Stimulated activated CD4-positive, alpha-beta T cell treated with anti-CD3 and anti-CD28 coated beads, Interleukin-12 subunit alpha, Interleukin-12 subunit beta, amount 100 ng/mL, for 4 hours (primary cell): ENCODE data around the gene NUDT16L1.

ENCODE experiments used
- DNase-seq: peaks from one replicate; pipeline ENCODE4 v3.0.0-alpha.2; 2020

Gene NUDT16L1

GRCh38 chr16:4683255-4684057, 9.9 kb upstream of the NUDT16L1 start:
- DNase-seq, result no peak

- DNase-seq, result no peak
Observed at GRCh38 chr16:4684058-4684715, 9.2 kb upstream of the NUDT16L1 start.

- DNase-seq, result no peak
Observed at GRCh38 chr16:4684763-4685162, 8.6 kb upstream of the NUDT16L1 start.

DNA sequence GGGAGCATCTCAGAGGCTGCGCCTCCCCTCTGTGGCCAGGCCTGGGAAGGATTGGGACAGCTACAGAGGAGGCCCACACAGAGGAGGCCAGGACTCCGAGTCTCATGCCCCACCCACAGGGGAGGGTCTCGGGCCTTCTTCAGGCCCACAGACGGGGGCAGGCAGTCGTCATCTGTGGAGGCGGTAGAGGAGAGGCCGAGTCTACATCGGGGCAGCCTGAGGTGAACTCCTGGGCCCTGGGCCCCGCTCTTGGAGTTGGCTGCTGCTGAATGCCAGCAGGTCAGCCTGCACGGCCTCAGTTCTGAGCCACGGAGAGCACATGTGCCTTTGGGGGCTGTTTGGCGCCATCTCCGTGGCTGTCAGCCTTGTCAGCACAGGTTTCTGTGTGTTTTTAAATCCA, 8.1 kb upstream of the NUDT16L1 start:
- no peak for DNase-seq

GRCh38 chr16:4685776-4686496, 7.4 kb upstream of the NUDT16L1 start:
- DNase-seq, result no peak

DNA sequence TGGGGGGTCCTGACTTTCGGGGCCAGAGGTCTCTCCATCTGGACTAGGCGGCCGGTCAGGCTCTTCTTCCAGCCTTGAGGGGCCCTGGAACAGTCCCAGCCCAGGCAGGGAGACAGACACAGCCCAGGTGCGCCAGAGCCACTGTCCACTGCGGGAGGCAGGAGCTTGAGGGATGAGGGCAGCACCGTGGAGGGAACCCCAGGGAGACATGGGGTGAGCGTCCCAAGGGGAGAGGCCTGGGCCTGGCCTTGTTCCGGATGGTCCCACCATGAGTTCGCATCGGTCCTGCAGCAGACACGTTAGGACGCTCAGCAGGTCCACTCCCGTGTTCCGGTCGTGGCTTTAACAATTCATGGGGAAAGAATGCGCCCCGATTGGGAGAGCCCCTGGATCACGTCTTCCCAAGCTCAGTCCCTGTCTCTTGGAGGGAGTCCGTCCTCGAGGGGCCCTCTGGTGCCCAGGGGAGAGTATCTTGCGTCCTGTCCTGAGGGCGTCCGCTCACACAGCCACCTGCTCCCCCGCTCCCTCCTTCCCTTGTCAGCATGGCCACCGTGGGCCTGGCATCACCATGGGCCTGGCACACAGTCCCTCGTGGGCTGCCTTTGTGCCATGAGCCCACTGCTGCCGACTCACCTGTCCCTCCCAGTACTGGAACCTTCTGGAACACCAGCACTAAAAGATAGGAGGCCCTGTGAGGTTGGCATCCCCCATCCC, 6.7 kb upstream of the NUDT16L1 start:
- no peak for DNase-seq

- DNase-seq, result no peak
Observed at GRCh38 chr16:4687416-4687815, 5.9 kb upstream of the NUDT16L1 start.

DNA sequence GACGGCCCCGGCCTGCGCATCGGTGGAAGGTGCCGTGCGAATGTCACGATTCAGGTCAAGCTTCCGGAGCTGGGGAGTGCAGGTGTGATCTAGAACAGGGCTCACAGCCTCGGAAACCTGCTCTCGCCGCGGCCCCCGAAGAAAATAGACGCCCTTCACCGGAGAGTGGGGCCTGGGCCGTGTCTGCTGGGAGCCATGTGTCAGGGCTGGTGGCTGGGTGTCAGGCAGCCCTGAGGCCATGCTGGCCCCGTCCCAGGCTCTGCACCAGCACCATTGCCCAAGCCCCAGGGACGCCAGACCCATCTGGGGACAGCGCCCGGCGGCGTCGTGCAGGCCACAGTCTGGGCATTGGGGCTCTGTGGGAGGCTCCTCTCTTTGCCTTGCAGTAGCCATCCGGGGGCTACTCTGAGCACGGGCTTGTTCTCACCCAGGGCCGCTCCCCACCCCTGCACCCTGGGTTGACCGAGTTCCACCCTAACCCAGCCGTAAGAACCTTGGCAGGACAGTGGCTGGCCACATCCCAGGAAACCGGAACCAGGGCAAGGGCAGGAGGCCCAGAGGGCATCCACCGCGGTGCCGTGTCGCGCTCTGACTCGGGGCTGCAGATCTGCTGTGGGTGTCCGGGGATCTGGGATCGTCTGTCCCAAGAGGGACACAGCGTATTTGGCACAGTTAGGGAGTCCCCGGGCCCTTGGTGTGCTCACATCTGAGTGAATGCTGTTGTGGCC, 5.3 kb upstream of the NUDT16L1 start:
- no peak for DNase-seq

DNA sequence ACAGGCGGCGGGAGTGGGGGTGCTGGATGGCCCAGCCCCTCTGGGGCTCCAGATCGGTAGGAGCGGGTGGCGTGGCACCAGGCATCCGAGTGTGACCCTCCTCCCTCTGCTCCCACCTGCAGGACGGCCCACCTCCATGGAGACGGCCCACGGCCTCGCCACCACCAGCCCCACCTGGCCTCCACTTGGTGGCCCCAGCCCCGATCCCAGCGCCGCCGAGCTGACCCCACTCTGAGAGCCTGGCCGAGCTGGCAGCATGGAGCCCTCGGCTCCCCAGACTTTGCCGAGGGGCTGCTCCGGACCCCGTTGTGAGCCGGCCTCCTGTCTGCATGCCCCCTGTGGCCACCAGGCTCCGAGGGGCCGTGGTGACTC, 4.7 kb upstream of the NUDT16L1 start:
- no peak for DNase-seq

DNA sequence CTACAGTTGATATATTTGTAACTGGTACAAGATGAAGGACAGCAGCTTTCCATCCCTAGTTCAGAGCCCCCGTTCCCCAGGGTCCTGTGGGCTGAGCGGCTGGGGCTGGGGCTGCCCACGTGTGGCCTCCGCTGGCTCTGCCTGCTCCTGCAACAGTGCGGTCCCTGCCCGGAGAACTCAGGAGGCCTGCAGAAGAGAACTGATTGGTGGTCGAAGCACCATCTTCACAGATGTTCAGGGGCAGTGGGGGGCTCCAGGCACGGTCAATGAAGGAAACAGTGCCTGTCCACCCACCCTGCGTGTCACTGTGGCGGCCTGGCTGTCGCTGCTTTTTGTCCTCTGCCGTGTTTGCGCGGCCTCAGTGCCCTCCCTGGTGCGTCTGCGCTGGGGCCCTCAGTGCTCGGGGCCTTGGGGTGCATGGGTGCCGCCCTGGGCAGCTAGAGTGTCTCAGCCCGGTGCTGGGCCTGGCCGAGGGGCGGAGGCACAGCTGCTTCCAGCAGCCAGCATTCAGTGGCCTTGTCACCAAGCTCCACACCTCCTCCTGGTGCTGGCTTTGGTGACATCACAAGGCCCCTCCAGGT, 4.2 kb upstream of the NUDT16L1 start:
- no peak for DNase-seq

- DNase-seq, result no peak
Observed at GRCh38 chr16:4689864-4690704, 3.3 kb upstream of the NUDT16L1 start.

DNA sequence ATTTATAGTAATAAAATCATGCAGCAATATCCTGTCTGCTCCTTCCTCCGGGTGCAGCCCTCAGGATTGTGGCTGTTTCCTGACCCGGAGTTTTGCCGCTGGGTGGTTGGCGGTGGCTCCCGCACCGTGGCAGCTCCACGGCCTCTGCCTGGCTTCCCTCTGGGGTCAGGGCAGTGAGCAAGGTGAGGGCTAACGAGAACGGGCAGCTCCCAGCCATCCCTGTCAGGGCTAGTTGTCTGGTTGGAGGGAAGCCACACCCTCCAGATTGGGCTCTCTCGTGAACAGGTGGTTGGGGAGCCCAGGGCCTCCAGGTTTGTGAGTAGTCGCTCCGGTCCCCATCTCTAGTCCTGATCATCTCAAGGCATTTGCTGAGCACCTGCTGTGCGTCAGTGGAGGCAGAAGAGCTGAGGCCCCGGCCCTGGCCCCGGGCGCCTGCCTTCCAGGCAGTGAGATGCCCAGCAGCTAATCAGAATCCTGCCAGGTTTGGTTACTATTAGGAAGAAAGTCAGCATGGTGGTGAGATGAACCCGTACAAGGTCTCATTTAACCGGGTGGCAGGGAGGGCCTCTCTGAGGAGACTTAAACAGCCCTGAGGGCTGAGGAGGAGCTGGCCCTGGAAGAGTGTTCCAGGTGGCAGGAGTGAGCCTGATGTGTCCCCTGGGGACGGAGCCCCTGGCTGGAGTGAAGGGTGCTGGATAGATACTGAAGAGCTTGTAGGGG, 2.3 kb upstream of the NUDT16L1 start:
- no peak for DNase-seq

DNA sequence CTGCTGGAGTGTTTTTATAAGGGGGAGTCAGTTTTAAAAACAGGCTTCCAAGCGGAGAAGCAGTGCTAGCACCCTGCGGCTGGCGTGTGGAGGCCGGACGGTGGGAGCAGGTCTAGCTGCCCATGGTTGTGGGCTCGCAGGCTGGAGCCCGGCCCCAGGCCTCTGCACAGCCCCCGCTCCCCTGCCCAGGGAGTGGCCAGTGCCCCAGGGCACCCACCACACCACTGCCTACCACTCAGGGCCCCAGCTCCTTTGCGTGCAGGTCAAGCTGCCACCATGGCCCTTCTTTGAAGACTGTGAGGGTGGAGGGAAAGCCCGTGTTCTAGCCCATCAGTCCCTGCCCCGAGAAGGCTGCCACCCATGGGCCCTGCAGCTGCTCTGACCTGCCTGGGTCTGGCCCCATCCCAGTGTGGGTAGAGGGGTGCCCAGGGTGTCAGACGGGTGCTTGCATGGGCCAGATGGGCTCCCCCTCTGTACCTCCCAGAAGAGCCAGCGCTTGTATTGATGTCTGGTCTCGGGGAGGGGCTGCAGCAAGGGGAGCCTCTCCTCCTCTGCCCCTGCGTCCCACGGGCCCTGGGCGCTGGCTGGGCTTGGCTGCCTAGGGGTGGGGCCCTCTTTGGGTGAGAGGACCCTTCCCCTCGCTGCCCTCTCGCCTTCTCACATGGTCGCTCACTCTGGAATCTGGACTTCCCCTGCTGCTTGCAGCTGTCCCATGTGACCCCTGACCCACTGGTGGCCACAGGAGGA, 1.5 kb upstream of the NUDT16L1 start:
- no peak for DNase-seq

DNA sequence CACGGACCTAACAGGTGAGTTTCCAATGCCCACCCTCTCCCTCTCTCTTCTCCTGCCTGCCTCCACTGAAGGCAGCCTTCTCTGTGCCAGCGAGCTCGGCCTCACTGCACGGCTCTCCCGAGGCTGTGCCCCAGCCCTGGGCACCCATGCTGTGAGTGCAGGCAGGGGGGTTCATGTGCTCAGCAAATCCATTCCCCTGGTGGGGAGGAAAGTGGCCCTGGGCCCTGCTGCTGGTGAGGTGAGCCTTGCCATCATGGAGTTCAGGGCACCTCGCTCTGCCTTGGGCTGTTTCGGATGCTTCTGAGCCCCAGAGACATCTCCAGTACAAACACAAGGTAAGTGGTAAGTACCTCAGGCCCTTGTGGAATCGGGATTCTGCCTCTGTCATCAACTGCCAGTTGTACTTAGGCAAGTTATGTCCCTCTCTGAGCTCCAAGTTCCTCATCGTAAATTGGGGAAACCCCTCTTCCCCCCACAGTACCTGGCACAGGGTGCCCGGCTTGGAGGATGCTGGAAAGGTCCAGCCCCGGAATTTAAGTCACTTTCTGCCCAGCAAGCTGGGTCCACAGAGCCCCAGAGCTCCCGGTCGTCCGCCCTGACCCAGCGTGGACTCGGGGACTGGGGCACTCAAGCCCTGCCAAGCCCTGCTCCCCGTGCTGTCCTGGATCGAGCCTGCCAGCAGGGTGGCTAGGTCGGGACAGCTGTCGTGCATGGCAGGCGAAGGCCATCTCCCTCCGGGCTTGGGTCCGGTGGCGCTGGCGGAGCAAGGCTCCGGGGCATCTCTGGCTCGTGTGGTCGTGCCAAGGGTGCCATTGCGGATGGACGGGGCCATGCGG, 684 bp upstream of the NUDT16L1 start:
- DNase-seq, result no peak

DNA sequence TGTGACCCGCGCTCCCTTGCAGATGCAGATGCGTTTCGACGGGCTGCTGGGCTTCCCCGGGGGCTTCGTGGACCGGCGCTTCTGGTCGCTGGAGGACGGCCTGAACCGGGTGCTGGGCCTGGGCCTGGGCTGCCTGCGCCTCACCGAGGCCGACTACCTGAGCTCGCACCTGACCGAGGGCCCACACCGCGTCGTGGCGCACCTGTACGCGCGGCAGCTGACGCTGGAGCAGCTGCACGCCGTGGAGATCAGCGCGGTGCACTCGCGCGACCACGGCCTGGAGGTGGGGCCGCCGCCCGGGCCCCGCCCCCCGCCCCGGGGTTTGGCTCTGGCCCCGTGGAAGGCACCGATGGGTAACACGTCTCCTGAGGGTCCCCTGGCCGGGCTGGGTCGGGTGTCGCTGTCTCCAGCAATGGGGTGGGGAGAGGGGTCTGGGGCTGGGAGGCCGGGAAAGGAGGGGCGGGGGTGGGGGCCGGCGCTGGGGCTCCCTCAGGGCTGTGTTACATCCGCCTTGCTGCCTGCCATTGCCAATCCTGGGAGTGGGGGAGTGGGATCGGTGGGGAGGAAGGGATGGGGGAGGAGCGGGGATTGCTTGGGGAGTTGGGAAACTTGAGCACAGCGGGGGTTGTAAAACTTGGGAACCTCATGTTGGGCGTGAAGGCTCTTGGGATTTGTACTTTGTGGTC, 737 bp downstream of the NUDT16L1 start:
- DNase-seq, result peak; percentile 45

DNA sequence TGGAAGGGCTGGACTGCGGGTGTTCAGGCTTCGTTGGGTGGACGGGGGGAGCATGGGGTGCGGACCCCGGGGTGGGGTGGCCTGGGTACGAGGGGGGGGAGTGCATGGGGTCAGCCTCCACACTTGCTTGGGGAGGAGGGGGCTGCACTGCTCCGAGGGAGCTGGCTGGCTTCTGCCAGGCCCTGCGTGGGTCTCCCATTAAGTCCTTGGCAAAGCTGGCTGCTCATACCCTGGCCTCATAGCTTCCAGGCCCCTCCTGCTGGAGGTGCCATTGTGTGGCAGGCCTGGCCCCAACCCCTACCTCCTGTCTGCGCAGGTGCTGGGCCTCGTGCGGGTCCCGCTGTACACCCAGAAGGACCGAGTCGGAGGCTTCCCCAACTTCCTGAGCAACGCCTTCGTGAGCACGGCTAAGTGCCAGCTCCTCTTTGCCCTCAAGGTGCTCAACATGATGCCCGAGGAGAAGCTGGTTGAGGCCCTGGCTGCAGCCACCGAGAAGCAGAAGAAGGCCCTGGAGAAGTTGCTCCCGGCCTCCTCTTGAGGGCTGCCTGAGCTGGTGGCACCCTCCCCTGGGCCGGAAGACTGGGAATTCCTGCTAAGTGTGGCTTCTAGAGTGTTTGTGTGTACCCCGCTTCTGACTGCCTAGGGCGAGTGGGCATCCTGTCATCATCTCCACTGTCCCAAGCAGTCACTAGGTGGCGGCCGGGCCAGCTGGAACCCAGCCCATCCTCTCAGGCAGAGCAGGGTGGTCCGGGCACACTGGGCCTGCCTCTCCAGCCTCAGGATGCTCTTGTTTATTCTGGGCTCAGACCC, 1.5 kb downstream of the NUDT16L1 start:
- DNase-seq, result no peak

GRCh38 chr16:4695473-4696171, 2.3 kb downstream of the NUDT16L1 start:
- DNase-seq, result no peak
